Right hindlimb (tissue), 1 donor: Measurements from ENCODE around the gene ANKRD34C.

Experiments used
- DNase-seq: peaks from one replicate; pipeline ENCODE4 v3.0.0-alpha.2; 2018

The ANKRD34C gene

DNA sequence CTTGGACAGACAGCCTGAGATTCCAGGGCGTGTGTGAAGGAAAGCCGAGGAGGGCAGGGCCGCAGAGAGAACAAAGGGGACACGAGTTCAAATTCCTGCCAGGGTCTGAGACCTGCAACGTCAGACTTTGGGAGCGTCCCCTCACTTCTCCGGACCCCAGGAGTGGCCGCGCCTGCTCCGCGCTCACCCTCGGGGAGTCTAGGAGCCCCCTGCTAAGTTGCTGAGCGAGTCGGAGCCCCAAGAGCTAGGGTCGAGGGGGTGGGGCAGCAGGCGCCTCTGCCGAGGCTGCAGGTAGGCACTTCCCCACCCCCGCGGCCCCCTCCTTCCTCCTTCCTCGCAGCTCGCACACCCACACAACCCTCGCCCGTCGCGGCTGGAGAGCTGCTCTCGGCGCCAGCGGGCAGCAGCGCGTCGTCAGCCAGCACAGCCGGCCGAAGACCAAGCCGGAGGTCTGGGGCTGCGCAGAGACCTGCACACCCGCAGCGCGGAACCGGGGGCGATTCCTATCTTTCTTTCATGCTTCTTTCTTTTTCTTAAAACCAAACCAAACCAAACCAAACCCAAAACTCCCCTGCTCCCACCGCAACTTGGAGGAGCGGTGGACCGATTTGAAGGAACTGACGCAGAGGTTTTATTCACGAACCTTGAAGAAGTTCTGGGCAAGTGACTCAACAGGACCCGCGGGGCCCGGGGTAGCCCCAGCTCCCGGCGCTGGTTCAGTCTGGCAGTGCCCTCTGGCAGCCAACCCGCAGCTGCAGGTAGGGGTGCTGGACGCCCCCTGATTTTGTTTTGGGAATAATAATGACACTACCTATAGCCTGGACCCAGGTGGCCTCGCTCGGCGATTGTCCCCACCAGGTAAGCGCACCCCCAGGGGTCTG is at the start of gene ANKRD34C:
Gene ANKRD34C (plus strand): TSS at position 352 of the 881 bp plus-strand sequence. CDS start 10,563 bp downstream, outside the sequence.
- DNase-seq: no peak

DNA sequence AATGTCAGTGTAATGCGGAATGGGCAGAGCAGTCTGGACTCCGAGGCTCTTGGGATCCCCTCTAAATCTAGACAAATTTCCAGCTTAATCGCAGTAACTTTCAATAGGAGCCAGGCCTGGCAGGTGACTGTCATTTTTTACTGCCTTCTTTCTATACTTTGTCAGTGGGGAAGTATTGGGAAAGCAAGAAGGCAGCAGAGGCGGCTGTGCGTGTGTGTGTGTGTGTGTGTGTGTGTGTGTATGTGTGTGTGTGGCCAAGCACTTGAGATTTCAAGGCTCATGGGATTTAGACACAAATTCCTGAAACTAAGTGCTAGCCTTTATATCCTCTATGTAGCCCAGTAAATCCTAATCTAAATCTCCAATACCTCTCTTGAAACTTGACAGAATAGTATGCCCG is 49.3 kb upstream of the ANKRD34C start:
- DNase-seq: no peak

DNA sequence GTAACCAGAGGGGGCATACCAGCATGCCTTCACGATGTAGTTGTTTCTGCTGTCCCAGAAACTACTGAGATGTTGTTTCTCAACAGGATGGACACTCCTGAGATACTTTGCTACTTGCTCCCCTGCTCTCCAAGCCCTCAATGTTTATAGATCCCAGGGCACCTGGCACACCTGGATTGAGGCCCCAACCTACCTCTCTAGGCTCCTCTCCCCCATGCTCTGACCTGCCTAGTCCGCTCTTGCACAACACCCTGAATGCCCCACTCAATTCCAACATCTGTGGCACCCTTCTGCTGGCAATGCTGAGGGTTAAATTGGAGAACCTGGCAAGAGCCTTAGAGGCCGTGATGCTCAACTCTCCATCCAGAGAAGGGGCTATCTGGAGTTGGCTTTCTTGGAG is 42.5 kb upstream of the ANKRD34C start:
- DNase-seq: no peak

DNA sequence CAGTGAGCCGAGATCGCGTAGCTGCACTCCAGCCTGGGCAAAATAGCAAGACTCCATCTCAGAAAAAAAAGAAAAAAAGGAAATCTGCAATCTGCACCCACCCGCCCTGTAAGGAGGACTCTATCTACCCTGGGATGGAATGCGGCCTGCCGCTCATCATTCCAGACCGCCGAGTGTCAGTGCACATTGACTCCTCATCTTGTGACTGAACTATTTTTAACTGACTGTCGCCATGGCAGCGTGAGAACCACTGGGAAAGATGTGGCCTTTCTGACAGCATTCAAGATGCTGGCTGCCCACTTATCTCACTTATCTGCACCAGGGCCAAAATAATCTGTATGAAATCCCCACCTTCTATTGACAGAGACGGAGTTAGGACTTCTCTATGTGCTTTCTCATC is 38.8 kb upstream of the ANKRD34C start:
- no peak for DNase-seq

DNA sequence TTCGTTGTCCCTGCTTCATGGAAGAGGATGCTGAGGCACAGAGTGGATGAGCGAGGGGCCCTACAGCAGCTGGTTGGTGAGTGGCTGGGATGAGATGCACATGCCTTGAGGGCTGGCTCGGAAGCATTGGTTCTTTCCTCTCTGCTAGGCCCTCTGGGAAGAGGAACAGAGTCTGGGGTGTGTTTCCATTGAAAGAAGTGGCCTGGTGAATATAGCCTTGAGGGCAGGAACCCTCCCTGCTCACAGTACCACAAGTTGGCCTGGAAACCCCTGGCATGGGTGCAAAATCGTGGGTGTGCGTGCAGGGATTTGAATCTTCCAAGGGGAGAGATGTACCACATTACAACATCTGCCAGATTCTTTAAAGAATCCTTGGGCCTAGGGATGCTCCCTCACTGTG is 37.6 kb upstream of the ANKRD34C start:
- DNase-seq: no peak

DNA sequence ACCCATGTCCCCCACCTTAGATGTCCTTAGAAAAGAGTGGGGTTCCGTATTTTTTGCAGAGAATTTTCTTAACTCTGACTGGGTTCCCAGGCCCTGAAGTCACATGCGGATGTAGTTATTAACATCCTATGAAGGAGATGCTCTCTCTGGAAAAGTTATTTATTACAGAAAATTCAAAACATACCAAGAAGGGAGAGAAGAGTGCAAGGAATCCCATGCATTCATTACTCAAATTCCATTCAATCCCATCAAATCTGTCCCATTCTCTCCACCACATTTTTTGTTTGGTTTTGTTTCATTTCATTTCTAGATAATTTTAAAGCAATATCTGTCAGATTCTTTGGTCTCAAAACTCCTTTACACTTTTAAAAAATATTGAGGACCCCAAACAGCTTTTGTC is 34.3 kb upstream of the ANKRD34C start:
- no peak for DNase-seq

DNA sequence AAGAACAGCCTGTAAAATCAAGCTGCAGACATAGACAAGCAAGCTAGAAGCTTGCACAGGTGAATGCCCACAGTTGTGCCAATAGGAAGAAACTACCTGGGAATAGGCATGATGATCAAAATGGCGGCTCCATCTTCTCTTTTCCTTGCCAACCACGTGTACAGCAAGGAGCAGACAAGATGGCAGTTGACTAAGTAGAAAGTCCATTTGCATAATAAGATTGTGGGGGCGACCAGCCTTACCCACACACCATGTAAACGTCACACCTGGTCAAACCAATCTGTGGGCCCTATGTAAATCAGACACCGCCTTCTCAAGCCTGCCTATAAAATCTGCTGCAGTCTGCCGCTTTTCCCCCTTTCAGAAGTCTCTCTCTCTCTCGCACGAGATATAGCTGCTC is 25.1 kb upstream of the ANKRD34C start:
- no peak for DNase-seq

DNA sequence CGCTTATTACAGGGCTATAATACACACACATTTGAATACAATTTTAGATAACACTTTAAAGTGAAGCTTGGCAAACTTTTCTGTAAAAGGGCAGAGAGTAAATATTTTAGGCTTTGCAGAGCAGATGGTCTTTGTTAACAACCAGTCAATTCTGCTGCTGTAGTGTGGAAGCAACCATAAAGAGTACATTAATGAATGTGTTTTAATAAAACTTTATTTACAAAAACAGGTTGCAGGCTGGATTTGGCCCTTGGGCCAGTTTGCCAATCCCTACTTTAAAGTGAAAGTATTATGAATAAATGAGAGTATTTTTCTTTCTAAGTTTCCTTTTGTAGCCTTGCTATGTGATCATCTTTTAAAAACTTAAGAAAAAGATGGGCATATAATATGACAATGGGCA is 20.7 kb upstream of the ANKRD34C start:
- no peak for DNase-seq

DNA sequence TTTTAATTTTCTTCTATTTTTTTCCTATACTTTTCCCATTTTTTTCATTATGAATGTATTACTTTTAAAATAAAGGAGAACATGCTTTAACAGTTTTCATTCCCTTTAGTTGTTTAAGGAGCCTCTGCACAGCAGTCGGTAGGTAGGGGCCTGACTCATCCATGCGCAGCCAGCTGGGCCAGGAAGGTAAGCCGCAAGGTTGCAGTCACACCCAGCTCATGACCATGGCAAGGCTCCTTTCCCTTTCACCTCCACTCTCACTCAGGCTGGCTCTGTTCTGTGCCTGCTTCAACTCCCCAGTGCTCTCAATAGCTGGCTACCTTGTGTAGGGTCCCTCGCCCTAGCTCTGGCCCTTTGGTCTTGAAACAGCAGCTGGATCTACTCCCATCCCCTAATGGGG is 17.4 kb upstream of the ANKRD34C start:
- no peak for DNase-seq

DNA sequence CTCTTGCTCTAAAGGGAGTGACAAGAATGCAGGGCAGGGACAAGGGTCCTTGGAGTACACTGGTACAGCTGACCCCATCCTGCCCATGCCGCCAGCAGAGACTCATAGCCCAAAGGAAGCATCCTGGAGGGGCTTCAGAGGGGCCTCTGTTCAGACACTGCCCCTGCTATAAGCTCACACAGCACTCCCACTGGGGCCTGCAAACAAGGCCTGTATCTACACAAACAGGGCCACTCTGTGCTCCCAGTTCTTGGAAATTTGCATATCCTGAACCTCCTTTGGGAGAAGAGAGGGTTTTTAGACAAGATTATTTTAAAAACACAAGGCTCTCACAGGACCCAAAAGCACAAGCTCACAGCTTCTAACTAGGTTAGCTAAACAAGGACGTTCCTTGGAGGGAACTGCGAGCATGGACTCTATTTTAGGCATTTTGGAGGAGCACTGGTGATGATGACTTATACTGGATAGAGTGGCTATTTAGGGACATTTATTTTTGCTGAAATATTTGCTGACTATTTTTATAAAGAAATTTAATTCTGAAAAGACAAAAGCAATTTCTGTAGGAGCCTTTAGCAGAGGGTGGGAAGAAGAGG is 16.4 kb upstream of the ANKRD34C start:
- DNase-seq: no peak

DNA sequence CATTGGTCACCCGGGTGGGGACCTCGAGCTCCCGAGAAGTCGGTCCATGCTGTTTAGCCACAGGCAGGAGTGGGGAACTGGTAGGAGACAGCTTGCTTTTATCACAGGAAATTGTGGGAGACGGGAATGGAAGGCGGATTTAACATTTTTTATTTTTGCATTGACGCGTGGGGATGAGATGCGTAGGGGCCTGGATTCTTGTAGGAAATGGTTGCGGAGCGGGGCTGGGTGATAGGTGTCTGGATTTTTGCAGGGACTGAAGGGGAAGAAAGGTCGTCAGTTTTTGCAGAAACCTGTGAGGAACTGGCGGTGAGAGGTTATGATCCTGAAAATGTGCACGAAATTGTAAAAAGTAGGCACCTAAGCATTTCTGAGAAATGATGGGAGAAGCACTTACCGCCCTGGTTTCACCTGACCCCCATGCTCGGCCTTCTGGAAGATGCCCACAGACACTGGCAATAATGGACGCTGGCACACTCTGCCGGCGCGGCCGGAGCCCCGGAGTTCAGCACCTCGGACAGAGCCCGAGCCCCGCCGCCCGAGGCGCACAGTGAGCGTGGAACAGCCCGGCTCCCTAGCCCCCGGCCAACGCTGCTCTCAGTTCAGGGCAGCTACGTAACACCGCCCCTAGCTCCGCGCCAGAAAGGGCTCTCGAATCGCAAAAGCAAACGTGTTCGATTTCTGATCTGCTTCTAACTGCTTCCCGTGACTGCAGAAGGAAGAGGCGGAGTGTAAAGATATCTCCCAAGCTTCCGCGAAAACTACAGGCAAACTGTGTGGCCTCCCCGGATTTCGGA is 928 bp downstream of the ANKRD34C start:
- peak; percentile 69 for DNase-seq

DNA sequence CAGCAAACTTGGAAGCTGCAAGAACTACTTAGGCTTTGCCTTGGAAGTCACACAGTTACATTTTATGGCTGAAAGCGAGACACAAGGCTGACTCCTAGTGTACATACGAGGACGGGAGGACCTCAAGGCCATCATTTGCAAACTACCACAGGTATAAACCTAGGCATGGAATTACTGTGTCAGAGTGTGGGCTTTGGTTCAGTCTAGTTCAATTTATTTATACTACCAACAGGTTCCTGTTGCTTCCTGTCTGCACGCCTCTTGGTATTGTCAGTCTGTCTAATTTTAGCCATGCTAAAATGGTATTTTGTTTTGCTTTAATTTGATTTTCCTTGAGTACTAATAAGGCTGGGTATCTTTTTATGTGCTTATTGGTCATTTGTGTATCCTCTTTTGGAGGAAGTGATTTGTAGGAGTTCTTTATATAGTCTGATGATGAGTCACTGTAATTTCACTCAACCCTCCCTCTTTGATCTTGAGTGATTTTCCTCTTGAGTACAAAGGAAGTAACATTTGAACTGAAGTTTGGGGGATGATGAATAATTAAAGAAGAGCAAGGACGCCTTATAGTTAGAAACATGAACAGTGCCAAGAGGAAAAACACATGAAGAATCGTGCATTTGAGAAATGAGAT is 8.2 kb downstream of the ANKRD34C start:
- DNase-seq: no peak

DNA sequence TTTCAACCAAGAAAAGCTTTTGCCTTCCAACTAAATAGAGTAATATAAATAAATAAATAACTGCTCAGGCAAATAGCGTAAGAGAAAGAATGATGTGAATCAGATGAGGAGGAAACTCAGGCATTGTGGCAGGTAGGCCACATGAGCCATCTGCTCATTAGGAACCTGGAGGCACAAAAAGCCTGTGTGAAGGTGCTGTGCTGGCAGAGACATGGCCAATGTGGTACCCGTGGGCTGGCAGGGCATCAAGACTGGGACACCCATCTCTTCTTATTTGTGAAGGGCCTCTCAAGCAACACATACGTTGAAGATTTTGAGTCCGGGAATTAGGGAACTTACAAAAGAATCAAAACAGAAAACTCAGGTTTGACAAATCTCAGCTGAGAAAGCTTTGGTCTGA is 9.5 kb downstream of the ANKRD34C start:
- DNase-seq: no peak

DNA sequence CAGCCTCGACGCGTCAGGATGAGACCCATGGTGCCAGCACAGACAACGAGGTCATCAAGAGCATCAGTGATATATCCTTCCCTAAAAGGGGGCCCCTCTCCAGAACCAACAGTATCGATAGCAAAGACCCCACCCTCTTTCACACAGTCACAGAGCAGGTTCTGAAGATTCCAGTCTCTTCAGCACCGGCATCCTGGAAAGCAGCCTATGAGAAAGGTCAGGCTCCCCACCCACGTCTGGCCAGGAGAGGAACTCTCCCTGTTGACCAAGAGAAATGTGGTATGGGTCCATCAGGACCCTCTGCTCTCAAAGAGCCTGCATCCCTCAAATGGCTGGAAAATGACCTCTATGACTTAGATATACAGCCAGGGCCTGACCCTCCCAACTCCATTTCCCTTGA is 11.6 kb downstream of the ANKRD34C start:
- no peak for DNase-seq

DNA sequence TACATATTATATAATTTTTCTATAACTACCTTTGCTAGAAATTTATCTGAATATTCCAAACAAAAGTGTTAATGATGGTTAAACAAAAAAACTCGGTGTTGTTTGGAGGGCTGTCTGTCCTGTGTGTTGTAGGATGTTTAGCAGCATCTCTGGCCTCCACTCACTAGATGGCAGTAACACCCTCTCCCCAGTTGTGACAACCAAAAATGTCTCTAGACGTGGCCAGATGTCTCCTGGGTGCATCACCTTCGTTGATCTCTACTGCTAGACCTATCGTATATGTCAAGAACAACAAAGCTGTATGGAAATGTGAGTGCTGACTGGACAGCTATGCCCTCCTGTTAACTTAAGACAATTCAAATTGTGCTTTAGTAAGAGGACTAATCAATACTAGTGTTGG is 14.1 kb downstream of the ANKRD34C start:
- no peak for DNase-seq

DNA sequence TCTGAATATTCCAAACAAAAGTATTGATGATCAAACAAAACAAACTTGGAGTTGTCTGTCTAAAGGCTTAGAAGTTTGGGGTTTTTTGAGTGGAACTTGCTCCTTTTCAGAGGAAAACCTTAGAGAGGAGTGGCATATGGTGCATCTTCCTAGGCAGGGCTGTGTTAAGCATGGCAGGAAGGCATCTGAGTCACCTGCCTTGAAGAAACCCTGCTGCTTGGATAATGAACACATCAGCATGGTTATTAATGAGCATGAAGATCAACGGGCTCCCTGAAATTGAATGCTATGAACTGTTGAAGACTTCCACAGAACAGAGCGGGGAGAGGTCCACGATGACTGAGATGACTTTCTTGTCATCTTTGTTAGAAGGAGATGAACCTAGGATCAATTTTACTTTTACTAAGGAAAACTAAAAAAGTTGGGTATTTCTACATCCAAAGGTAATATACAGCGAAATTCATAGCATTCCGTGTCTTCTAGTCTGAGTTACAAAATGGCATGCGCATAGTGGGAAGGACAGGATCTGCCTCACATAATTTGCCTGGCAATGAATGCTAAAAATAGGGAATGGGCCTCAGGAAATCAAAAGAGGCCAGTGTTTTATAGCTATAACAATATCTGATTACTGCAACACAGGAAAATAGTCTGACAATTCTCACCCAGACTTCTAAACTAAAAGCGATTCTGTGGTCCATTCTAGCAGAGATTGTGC is 16.8 kb downstream of the ANKRD34C start:
- DNase-seq: no peak

DNA sequence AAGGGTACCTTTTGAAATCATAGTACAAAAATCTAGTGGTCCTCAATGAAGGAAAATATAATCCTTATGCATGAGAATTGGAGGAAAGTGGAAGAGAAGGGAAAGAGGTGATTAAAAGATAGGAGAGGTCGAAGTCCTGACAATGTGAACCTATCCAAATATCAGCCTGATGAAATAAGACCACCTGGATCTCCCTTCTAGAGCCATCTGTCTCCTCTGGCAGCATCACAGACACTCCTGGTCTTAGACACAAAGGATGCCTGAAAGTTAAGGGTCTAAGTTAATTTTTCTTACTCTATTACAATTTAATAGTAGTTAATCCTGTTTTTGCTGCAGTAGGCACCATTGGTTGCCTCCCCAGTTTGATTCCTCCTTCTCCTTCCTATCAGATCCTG is 17.3 kb downstream of the ANKRD34C start:
- no peak for DNase-seq

DNA sequence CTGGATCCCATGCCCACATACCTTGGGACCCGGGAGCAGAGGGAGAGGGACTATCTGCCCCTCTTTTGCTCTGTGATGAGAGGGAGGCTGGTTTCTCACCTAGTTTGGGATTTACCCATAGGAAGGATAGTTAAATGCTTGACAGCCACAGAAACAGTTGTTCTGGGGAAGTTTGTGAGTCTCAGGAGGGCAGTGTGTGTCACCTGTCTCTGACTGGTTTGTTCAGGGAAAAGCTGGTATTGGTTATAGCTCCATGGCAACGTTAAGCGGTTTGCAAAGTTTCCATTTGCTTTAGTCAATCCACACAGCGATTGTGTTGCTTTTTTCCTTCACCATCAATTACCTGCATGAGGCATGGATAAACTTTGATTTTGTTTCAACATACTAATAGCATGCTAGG is 24.7 kb downstream of the ANKRD34C start:
- DNase-seq: no peak

DNA sequence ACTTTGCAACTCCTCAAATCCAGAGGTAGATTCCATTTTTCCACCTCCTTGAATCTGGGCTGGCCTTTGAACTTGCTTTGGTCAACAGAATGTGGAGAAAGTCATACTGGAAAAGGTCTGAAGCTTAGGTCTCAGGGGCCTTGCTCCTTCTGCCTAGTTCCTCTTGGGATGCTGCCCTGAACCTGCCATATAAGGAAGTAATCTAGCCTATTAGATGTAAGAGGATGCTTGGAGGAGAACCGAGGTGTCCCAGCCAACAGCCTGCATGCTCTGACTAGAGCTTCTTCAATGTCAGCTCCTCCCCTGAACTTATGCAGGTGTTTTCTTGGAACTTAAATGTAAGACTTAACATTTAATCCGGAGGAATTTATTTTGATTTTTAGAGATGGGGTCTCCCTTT is 26.4 kb downstream of the ANKRD34C start:
- no peak for DNase-seq

DNA sequence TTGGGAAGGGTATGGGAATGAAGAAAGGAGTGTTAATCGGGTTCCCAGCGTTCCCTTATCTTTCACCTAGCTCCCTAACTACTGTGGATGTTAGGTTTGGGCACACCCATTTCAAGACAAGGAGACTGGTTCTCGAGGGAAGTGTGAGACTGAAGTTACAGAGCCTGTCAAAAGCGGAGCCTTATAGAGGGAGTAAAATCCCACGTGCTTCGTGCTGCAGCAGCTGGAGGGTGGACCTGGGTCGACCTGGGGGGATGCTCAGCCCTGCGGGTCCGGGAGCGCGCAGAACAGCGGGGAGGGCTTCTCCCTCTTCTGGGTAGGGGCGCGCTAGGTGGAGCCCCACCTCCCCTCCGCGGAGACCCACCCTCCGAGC is 28.1 kb downstream of the ANKRD34C start:
- DNase-seq: no peak

DNA sequence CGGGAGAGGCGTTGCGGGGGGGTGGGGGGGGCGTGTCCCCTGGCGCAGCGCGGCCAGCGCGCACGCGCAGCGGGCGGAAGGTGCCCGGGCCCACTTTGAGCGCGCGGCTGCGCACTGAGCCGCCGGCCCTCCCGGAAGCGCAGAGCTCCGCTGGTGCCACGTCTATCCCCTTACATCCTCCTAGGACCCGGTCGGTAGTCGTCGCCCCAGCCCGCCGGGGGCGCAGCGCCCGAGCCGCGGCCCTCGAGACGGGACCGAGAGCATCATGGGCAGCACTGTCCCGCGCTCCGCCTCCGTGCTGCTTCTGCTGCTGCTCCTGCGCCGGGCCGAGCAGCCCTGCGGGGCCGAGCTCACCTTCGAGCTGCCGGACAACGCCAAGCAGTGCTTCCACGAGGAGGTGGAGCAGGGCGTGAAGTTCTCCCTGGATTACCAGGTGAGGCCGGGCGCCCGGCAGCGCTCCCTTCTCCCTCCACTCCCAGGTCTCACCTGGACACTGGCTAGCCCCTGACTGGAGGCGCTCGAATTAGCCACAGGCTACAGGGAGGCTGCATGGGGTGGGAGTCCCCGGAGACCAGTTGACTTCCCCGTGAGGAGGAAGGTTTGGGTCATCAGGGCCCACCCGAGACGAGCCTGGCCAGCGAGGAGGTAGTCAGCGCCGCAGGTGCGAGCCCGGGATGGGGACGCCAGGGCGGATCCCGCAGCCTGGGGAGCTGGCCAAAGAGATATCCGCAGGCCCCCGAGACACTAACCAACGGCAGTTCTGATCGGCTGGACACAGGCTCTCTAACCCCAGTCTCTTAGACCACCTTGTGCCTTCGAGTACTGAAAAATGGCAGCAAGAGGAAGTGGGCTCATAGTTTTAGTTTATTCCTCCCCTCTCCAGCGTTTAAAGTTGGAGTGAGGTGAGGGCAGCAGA is 28.7 kb downstream of the ANKRD34C start, which contains the start of gene TMED3:
Gene TMED3 (plus strand): TSS at position 128 of the 916 bp plus-strand sequence. CDS start 138 bp downstream, at position 266.
- DNase-seq: peak; percentile 89
